ENCODE data around the gene IKZF1.

Gene IKZF1

DNA sequence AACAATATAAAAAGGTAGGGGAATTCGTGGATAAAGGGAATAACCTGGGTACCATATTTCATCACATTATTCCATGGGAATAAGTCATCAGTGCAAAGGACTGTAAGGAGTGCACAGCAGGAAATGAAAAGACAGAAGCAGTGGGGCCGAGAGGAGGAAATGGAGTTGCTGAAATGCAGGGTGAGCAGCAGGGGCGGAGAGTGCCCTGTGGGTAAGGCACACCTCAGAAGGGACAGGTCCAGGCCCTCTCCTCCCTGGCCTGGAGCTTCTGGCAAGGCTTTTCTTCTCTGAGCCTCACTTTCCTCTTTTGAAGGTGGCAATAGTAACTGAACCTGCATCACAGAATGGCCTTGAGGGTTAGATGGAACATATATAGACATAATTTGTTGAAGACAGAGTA is 26.2 kb downstream of the IKZF1 start:
- H3K9me3 ChIP-seq (ENCODE audit: severe bottlenecking) = no peaks in the 10 kb centered on the region
- no peaks in the 10 kb centered on the region for H3K4me1 ChIP-seq (ENCODE audit: insufficient read depth, poor library complexity, severe bottlenecking)
- H3K27ac ChIP-seq (ENCODE audit: poor library complexity, severe bottlenecking) = no peak overlapping the region
- DNase-seq (ENCODE audit: low spot score) (no peak), ATAC-seq (ENCODE audit: low read depth) (no peak)
- TF ChIP-seq, protein P1, sequence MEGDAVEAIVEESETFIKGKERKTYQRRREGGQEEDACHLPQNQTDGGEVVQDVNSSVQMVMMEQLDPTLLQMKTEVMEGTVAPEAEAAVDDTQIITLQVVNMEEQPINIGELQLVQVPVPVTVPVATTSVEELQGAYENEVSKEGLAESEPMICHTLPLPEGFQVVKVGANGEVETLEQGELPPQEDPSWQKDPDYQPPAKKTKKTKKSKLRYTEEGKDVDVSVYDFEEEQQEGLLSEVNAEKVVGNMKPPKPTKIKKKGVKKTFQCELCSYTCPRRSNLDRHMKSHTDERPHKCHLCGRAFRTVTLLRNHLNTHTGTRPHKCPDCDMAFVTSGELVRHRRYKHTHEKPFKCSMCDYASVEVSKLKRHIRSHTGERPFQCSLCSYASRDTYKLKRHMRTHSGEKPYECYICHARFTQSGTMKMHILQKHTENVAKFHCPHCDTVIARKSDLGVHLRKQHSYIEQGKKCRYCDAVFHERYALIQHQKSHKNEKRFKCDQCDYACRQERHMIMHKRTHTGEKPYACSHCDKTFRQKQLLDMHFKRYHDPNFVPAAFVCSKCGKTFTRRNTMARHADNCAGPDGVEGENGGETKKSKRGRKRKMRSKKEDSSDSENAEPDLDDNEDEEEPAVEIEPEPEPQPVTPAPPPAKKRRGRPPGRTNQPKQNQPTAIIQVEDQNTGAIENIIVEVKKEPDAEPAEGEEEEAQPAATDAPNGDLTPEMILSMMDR (IDR thresholded peaks at IDR 0.05; ENCODE audit: poor library complexity, severe bottlenecking) = no peak
- no peaks in the 10 kb centered on the region for H3K36me3 ChIP-seq (ENCODE audit: low read depth)
- peaks cover 35% of the 10 kb centered on the region for H3K27me3 ChIP-seq (ENCODE audit: insufficient read depth, poor library complexity, severe bottlenecking)
- no peak overlapping the region for H3K4me3 ChIP-seq (ENCODE audit: severe bottlenecking)

DNA sequence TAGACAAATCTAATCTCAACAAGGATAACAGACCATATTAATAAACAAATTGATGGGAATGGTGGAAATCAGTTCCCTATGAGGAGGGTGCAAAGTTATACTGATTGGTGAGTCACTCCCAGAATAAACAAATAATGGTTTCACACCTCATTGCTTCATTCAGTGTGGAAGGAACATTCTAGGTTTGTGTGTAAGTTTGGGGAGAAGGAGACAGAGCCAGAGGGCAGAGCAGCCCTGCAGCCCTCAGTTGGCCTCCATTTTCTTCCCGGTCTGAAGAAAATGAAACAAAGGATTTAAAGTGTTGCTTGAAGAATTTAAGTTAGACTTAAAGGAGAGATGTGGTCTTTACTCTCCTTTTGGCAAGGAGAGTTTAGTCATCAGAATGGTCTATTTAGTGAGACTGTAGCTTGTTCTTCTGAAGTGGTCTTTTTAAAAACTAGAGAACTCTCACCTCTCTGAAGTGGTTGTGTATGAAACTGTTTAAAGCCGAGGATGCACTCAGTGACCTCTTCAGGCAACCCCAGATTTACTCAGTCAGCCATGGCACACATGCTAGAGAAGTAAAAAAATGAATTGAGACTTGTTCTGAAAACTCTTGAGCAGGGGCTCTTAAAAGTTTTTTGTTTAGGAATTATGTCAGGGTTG is 27.2 kb downstream of the IKZF1 start:
- Histone ChIP-seq H3K9me3 (ENCODE audit: severe bottlenecking) (no peaks in the 10 kb centered on the region), H3K27ac (ENCODE audit: poor library complexity, severe bottlenecking) (no peak overlapping the region), H3K4me3 (ENCODE audit: severe bottlenecking) (no peak overlapping the region), H3K36me3 (ENCODE audit: low read depth) (no peaks in the 10 kb centered on the region), H3K27me3 (ENCODE audit: insufficient read depth, poor library complexity, severe bottlenecking) (peaks cover 27% of the 10 kb centered on the region), H3K4me1 (ENCODE audit: insufficient read depth, poor library complexity, severe bottlenecking) (no peaks in the 10 kb centered on the region)
- ATAC-seq (ENCODE audit: low read depth) (no peak), DNase-seq (ENCODE audit: low spot score) (no peak)
- TF ChIP-seq, protein P1 (IDR thresholded peaks at IDR 0.05; ENCODE audit: poor library complexity, severe bottlenecking) = no peak

DNA sequence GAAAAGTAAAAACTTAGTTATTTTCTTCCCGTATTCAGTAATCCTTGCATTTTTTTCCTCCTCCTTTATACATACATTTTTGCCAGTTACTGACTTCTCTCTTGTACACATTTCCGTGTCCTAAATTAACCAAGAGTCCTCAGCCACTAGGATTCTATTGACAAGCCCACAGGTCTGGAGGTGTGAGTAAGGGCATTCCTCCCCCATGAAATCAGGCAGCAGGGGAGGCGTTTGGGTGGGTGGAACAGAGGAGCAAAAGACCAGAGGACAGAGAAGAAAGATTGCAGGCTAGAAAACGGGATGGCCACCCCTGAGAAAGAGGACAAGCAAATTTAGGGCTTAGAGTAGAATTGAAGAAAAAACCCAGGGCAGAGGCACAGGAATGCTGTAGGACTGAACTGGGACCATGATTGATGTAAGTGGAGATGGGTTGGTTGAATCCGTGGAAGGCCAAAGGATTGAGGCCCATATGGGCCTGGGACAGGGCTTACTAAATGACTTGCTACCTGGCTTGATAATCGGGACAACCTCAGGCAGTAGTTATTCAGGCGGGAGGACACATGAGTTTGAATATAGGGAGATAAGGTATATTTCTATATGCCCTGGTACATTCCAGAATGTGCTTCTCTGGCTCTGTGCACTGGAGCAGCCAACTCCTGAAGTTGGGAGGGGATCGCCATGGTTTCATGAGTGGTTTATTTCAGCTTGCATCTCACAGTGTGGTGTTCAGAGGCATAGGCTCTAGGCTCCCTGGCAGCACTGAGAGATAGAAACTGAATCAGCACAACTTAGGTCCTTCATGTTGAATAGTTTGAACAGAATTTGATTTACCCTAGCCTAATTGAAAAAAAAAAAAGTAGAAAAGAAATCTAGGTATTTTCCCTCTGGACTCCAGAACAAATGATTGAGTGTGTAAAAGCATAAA is 28.0 kb downstream of the IKZF1 start:
- Histone ChIP-seq H3K27ac (ENCODE audit: poor library complexity, severe bottlenecking) (no peak overlapping the region), H3K9me3 (ENCODE audit: severe bottlenecking) (no peaks in the 10 kb centered on the region), H3K27me3 (ENCODE audit: insufficient read depth, poor library complexity, severe bottlenecking) (peaks cover 19% of the 10 kb centered on the region), H3K4me3 (ENCODE audit: severe bottlenecking) (no peak overlapping the region), H3K36me3 (ENCODE audit: low read depth) (no peaks in the 10 kb centered on the region), H3K4me1 (ENCODE audit: insufficient read depth, poor library complexity, severe bottlenecking) (no peaks in the 10 kb centered on the region)
- TF ChIP-seq, protein P1 (IDR thresholded peaks at IDR 0.05; ENCODE audit: poor library complexity, severe bottlenecking) = no peak
- no peak for DNase-seq (ENCODE audit: low spot score)
- no peak for ATAC-seq (ENCODE audit: low read depth)

DNA sequence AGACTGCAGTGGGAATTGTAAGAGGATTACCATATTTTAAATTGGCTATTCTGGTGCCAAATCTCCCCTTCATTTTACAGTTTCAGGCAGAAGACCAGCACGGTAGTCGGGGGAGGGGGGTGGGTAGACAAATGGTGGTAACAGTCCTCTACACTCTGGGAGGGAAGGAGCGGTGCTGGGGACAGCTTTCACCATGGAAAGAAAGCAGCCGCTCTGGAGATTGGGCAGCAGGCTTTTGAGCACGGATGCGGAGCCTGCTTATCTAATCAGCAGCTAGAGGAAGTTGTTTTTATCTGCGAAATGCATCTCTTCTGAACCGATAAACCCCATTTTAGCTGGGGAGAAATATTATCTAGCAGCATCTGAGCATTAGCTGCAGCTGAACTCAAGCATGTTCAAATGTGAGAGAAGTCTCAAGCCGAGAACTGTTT is 28.7 kb downstream of the IKZF1 start:
- H3K4me3 ChIP-seq (ENCODE audit: severe bottlenecking) = no peak overlapping the region
- H3K27ac ChIP-seq (ENCODE audit: poor library complexity, severe bottlenecking) = no peak overlapping the region
- no peak for ATAC-seq (ENCODE audit: low read depth)
- TF ChIP-seq, protein P1 (IDR thresholded peaks at IDR 0.05; ENCODE audit: poor library complexity, severe bottlenecking) = no peak
- no peaks in the 10 kb centered on the region for H3K36me3 ChIP-seq (ENCODE audit: low read depth)
- no peak for DNase-seq (ENCODE audit: low spot score)
- no peaks in the 10 kb centered on the region for H3K4me1 ChIP-seq (ENCODE audit: insufficient read depth, poor library complexity, severe bottlenecking)
- no peaks in the 10 kb centered on the region for H3K9me3 ChIP-seq (ENCODE audit: severe bottlenecking)
- peaks cover 12% of the 10 kb centered on the region for H3K27me3 ChIP-seq (ENCODE audit: insufficient read depth, poor library complexity, severe bottlenecking)
